NOMO-1 treated with DMSO at 0.1 percent for 48 hours (cell line): ENCODE data around the gene ZNF503.

ENCODE experiments used
- DNase-seq: peaks from one replicate; lab custom pipeline; 2025; ENCODE audit not compliant: unreplicated experiment; lab: John Stamatoyannopoulos, UW

The ZNF503 gene

DNA sequence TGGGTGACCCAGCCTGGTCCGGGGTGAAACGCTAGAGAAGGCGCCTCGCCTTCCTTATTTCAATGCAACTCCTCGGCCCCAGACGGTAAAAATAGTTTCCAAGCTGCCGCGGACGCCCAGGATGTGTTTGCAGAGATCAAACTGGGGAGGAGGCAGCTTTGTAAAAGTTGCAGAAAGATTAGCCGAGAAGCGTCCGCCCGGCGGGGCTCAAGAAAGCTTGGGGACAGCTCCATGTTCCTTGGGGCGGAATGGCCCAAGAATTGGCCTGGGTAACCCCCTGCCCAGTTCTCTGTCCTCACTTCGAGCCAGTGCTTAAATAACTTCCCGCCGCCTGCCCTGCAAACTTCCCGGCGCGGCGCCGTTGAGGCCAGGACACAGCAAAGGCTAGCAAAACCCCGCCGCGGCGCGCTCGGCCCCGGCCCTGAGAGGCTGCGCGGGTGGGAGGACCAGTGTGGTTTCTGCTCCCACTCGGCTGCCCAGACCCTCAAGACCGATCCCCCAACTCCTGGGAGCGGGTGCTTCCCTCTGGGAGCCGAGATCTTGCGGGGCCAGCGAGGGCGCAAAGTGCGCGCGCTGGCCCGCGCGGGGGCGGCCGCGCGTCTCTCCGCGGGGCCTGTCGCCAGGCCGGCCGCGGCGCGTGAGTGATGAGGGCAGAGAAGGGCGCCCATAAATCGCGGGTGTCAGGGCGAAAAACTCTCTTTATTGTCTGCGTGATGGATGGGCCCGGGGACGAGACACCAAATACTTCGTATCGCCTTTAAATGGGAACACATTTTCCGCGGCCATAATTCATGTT lies 6.3 kb upstream of the ZNF503 start:
- DNase-seq = peak; percentile 59

DNA sequence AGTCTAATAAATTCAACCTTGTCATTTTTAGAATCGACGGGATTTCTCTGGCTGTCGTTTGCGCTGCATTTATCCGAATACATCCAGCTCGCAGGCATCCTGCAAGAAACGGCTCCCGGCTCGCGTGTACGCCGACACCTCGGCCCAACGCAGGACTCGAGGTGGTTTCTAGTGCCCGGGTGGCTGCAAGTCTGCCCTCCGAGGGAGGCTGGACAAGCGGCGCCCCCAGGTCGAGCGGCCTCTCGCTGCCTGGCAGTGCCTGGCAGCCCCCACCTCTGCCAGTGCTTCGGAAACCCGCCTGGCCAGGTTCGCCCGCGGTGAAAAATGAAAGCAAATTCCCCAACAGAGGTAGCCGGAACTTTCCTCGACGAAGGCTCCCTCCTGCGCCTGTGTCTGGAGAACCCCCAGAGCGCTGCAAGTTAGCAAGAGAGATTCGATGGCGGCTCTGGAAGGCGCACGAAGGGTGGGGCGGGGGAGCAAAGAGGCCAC lies 5.7 kb upstream of the ZNF503 start:
- DNase-seq = no peak

DNA sequence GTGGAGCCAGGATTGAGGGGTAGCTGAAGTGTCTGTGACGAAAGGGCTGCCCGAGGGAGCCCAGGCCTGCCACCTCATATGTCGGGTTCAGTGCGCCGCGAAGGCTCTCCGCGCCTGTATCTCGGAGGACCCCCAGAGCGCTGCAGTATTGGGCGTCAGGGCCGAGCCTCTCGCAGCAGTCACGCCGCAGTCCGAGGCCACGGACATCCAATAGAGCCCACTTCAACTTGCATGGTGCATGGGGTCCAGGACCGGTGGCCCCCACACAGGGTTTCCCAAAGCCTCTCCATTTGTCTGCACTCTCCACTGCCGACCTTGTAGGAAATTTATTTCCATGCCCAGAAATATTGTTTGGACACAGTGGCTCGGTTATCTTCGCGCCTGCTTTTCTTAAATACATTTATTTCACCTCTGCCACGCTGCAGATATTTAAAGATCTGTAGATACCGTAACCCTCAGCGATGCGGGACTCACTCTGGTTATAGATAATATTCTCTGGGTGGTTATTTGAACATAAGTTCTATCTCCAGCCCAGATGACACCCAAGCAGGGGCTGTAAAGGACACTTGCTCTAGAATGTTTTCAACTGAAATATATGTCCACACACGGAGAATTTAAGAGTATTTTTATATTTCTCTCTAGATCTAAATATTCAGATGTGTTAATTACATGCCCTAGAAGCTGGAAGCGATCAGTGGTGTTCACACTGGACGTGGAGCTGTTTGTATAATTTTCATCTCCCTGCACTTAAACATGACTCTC lies 5.1 kb upstream of the ZNF503 start:
- no peak for DNase-seq

DNA sequence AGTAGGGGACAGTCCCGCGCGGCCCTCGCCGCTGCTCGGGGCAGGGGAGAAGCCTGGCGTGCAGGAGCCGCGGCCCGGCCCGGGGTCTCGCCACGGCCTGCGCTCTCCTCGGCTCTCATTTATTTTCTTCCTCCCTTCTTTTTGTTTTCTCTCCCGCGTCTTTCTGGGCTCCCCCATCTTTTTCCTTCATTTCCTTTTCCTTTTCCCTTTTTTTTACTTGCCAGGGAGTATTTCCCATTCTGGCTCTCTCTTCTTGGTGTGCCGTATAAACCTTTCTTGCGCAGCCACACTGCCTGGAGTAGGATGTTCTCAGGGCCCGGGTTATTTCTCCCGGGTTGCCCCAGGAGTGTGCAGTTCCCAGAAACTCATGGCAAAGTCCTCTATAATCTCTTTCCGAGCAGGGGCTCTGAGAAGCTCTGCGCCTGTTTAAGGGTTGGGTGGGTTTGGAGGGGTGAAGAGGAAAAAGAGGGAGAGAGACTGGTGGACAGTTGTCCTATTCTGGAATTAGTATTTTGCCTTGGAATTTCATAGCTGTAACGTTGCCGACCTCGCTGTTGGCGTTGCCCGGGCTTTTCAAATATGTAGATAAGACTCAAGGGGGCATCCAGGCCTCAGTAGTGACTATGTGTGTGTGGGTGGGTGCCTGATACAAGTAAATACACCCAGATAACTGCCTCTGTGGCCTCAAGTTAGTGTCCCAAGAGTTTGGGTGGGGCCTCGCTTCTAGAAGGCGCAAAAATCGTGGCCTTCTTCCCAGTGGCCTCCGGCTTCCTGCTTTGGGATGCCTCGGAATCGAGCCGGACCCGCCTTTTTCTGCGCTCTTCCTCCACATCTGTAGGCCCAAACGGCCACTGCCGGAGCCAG lies 4.3 kb upstream of the ZNF503 start:
- DNase-seq = no peak

DNA sequence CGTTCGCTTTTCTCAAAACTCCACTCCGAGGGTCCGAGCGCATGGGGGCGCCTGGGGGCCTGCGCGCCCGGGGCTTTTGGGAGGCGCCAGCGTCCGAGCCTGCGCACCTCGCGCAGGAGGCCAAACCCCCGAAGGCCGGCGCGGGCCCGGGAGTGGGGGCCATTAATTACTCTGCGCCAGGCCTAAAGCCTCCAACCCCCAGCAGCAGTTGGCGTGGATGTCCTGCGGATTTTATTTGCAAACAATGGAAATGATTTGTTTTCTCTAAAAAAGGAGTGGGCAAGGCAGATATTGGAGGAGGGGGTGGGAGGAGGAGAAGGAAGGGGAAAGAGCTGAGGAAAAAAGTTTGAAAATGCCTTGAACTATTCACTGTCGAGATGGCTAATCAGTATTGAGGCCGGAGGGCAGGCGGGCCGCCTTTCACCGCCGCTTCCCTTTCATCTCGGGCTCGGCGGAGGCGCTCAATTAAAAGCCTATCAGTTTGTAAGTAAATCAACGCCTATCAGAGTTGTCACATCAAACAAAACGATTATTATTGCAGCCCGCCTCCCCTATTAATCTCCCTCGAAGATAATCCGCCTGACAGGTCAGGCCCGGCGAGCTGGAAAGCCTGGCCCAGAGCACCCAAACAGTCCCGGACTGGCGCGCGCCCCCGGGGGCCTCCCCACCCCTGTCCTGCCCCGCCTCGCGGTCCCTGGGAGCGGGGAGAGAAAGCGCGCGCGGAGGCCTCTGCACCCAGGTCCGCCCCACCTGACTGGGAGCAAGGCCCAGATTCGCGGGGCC lies 3.4 kb upstream of the ZNF503 start:
- DNase-seq = no peak

DNA sequence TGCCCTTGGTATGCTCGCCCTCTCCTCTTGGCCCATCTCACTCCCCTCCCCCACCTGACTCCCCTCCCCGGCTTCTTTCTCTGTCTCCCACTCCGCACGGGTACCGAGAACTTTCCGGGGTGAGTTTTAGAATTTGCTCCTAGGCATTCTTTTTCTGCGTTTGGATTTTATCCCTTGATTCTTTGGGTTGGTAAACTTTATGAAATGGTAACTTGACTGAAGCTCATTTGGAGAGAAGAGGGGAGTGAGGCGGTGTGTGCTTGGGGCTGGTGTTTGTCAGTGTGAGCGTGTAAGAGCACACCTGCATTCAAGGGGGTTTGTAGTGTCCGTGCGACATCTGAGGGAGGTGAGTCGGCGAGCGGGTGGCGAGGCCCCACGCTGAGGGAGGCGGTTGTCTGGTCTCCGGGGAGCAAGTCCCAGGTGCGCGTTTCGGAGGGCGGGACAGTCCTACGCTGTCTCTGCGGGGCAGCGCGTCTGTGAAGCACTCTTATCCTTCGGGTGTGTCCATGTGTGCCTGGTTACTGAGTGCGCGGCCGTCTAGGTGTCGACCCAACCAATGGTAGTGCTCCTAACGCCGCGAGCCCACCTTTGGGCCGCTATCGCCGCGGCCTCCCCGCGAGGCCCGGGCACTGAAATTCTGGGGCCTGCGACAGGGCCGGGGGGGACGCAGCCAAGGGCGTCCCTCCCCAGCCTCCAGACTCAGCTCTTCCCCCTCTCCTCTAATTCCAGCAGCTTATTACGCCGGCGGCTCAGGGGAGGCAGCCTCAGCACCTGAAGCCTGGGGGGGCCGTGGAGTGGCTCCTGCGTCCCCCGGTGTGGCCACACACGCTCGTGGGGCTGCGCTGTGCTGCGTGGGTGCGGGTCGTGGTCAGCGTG lies 2.6 kb upstream of the ZNF503 start:
- no peak for DNase-seq

DNA sequence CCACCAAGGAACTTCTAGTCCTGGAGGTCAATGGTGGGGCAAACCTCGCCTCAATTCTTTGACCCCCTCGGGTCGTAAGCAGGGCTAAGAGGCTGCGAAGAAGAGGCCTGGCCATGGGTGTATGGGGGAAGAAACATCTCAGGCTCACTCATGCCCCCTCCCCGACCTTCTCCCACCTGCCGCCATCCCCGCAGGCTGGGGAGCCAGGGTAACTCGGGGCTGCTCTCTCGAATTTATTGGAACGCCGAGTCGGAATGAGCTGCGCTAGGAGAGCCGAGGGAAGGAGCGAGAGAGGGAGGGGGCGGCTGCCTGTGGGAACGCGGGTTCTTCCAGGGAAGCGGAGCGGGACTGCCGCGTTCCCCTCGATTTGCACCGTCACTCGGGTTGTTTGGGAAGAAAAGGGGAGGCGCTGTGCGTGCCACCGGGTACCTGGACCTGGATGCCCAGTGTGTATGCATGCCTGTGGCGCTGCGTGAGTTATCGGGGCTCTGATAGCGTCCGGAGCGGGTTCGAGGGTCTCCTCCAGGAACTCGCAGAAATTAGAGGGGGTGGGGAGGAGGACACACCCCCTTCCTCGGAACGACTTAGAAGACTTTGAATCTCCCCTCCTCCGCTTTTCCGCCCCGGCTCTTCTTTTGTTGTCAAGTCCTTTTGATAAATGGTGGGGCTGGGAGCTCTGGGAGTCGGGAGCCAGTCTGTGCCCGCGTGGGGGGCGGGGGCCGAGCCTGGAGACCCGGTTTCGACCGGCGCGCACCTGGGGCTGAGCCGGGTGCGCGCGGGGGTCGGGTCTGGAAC lies 1.8 kb upstream of the ZNF503 start:
- DNase-seq = no peak

DNA sequence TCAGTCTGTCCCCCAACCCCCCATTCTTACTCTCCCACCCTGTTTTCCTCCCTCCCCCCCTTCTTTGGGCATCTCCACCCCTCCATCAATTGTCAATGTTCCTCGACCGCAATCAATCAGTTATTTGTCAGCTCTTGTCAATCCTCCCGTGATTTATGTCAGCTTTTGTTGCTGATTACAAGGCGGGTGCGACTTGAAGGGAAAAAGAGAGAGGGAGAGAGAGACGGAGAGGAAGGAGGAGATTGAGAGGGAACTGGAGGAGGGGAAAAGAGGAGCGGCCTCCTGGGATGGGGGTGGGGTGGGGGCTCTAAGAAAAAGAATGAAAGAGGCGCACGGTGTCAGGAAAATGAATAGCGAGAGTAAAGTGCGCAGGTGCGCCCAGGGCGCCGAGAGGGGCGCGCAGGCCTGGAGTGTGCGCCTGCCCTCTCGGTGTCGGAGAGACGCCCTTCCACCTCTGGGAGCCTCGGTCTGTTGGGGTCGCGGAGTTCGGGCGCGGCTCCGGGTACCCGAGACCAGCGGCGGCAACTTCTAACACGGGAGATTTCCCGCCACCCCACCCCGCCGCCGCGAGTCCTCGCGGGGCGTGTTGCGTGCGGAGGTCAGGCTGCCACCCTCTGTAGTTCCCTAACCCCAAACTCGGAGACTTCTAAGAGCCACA lies 1.1 kb upstream of the ZNF503 start:
- DNase-seq = peak; percentile 53

DNA sequence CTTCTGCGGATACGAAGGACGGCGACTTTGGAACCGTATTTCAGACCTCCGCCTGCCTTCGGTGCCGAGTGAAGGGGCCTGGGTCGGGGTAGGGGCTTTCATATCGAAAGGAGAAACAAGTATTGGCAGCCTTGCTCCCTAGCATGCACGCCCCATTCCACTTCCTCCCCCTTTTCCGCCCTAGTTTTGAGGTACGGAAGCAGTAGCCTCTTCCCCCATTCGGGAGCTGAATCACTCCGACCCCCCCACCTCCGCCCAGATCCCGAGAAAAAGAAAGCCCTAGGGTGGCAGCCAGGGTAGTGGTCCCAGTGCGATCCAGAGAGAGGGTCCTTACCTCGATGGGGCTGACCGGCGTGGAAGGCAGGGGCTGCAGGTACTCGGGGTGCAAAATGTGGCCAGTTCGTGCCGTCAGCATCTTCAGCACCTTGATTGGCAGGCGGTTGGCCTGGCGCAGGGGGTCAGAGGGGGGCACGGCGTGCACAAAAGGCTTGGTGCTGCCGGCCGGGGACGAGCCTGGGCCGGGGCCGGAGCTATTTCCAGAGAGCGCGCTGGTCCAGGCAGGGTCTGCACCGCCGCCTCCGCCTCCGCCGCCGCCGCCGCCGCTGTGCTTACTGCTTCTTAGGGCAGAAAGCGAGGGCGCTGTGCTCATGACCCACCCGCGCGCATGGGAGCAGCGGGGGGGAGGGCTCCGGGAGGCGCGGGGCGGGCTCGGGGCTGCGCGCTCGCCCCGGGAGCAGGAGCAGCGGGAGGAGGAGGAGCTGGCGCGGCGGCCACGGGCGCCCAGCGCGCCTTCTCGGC lies 594 bp downstream of the ZNF503 start:
- peak; percentile 31 for DNase-seq

DNA sequence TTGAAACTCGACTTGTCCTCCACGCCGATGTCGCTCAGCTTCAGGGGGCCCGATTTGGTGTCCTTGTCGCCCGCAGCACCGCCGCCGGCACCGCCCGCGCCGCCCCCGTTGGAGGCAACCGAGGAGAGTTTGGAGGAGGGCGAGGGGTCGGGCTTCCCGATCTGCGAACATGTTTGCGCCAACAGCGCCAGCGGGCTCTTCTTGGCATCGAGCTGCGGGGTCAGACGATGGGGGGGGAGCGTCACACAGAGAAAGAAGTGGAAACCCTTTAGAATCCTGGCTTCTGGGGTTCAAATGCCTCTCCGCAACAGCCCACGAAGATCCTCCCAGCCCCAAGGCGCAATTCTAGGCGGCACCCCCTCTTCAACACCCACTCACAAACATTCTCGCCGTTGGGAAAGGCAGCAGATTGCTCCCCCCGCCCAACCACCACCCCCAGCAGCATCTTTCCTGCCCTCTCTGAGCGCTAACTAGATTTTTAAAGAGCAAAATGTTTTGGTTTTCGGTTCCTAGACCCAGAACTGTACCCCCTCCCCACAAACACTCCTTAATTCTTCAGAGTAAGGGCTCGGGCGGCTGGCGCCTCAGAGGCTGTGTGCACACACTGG lies 1.3 kb downstream of the ZNF503 start:
- DNase-seq = no peak

DNA sequence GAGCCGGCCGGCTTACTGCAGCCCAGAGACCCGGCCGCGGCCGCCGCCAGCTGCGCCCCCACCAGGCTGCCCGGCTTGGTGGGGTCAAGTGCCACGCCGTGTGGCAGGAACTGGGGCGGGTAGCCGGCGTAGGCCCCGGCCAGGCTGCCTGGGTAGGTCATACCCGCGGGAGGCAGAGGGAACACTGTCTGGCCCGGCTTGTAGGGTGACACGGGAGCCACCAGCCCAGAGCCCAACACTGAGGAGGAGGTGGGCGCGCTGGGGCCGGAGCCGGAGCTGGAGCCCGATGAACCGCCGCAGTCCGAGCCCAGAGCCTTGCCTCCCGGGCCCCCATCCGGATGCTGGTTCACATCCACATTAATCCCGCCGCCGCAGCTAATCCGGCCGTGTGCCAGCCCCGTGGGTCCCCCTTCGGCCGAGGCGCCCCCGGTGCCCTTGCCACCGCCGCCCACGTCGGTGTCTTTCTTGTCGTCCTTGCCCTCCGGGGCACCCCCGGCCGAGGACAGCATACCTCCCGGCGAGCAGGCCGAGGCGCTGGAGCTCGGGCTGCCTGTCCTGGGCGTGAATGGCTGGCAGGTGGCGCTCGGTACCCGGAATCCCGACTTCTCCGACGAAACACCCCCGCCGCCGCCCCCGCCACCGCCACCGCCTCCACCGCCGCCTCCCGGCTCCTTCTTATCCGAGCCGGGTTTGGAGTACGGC lies 2.0 kb downstream of the ZNF503 start:
- DNase-seq = peak; percentile 53

DNA sequence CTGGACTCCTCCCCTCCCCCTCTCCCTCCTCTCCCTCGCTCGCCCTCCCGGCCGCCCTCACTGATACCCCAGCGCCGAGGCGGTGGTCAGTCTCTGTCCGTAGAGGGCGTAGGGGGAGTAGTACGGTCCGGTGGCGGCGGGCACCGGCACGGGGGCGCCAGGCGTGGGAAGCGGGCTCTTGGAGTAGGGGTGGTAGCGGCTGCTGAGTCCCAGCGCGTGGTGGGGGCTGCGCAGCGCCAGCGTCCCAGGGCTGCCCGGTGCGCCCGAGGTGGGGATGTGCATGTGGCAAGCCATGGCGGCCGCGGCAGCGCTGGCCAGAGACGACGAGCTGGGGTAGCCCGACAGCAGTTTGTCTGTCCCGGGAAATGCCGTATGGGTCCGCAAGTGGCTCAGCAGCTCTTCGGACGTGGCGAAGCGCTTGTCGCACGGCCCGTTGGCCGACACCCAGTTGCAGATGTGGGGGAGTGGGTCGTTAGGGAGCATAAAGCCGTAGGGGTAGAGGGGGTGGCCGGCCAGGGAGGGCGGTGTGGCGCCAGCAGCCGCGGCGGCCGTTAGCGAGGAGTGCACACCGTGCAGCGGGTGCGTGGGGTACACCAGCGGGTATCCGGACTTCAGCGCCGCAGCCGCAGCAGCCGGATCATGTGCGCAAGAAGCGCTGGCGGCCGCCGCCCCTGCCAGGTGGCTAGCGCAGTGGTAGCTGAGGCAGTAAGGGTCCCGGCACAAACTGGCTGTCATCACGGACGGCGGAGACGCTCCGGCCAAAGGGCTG lies 2.7 kb downstream of the ZNF503 start:
- DNase-seq = no peak

DNA sequence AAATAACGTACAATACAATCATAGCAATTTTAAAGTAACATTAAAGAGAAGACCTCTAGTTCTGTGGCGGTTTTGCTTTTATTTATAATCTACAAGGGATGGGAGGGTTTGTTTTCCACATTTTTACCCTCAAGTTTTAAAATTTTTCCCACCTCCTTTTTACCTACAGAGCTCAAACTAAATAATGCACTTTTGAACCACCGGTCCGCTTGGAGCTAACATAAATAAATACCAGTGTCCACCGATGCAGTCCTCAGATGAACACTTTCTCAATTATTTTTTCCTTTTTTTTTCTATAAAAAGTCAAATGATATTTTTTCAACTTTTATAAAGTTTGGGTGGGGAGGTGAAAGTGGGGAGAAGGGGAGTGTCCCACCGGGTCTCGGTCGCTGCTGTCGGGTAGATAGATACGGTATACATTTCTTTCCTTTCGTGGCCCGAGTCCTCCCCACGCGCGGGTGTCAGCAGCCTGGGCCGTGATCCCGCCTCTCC lies 3.3 kb downstream of the ZNF503 start:
- DNase-seq = no peak

DNA sequence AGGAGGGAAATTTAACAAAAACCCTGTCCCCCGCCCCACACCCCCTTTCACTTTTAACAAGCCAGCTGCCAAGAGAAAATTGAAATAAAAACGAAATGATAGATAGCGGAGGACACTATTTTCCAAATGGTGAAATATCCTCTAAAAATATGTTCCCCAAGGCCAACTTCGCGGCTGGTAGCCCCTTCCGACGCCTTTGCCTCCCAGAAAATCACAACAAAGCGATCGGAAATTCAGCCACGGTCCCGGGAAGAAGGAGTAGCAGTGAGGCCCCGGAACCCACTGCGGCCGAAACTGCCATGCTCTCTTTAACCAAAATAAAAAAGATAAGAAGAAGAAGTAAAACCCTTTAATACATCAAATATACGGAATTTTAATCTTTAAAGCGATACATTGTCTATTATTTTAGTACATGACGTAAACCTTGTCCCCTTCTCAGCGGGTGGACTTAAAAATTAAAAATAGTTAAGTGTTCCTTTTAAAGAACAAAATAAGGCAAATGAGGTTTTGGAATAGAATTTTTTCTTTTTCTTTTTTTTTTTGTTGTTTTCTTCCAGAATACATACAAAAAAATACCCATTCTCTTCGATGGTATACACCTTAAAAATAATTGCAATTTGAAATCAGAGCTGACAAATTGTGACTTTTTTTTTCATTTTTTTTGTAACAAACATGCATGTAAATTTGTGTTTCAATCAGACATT lies 3.9 kb downstream of the ZNF503 start:
- DNase-seq = no peak
